ENCODE results near the gene DKKL1.

DKKL1 gene

DNA sequence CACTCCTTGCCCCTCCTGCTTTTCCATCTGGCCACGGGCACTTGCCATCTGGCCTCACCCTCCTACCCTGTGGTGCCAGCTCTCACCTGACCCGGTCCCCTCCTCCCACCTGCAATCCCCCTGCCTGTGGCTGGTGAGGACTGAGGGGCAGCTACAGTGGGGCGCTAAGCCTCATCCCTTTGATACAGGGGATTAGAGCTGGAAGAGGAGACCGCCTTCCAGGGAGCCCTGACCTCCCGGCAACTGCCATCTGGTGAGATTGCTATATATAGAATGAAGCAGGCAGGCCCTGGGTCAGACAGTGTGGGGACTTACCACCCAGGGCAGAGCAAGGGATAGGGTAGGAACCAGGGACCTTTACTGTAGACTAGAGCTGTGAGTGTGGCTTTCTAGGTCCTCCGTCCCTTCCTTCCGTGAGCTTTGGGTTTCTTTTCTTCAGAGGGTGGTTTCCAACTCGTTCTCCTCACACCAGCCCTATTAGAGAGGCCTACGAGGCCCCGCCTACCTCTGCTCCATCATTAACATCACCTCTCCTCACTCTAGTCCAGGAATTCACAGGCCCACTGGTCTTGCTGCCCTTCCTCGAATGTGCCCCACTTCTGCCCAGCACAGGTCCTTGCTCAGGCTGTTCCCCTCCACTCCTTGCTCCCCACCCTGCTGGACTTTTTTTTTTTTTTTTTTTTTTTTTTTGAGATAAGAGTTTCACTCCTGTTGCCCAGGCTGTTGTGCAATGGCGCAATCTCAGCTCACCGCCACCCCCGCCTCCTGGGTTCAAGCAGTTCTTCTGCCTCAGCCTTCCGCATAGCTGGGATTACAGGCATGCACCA is 32.1 kb downstream of the DKKL1 start:
- Histone ChIP-seq H3K9ac (no peak overlapping the region), H3K36me3 (no peaks in the 10 kb centered on the region), H3K4me1 (peaks cover 68% of the 10 kb centered on the region), H4K20me1 (no peaks in the 10 kb centered on the region), H3K4me3 (no peak overlapping the region), H3K27ac (no peak overlapping the region), H3K9me3 (no peaks in the 10 kb centered on the region), H3K27me3 (peaks cover 5% of the 10 kb centered on the region; the same call in 1 of the 2 replicates), H3K4me2 (no peak overlapping the region)
- TF ChIP-seq Cebpa-rat (IDR thresholded peaks at IDR 0.05), result no peak

DNA sequence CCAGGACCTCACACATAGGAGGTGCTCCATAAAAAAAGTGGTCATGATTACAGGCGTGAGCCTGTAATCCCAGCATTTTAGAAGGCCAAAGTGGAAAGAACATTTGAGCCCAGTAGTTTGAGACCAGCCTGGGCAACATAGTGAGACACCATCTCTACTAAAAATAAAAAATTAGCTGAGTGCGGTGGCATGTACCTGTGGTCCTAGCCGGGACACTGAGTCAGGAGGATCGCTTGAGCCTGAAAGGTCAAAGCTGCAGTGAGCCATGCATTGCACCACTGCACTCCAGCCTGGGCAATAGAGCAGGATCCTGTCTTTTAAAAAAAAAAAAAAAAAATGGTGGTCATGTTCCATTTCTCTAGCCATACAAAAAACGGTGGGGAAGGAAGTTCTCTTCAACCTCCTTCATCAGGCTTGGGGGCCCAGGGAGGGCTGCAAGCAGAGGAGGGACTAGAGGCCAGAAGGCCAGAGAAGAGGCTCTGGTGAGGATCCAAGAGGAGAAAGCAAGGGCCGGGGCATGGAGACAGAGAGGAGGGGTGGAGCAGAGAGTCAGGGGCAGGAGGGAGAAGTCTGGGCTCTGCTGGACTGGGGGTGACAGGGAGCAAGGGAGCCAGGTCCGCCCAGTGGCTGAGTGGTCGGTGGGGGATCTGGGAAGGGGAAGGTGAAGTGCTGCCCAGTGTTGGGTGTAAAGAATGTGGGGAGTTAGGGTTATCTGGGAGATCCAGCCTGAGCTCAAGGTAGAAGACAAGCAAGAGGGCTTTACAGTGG is 33.2 kb downstream of the DKKL1 start:
- Histone ChIP-seq H3K4me3 (no peak overlapping the region), H3K27ac (no peak overlapping the region), H3K4me1 (peaks cover 57% of the 10 kb centered on the region), H3K9me3 (no peaks in the 10 kb centered on the region), H3K27me3 (peaks cover 5% of the 10 kb centered on the region; the same call in 1 of the 2 replicates), H3K9ac (no peak overlapping the region), H3K4me2 (peak overlapping the region; percentile 58), H4K20me1 (no peaks in the 10 kb centered on the region), H3K36me3 (no peaks in the 10 kb centered on the region)
- TF ChIP-seq Cebpa-rat (IDR thresholded peaks at IDR 0.05), result no peak

DNA sequence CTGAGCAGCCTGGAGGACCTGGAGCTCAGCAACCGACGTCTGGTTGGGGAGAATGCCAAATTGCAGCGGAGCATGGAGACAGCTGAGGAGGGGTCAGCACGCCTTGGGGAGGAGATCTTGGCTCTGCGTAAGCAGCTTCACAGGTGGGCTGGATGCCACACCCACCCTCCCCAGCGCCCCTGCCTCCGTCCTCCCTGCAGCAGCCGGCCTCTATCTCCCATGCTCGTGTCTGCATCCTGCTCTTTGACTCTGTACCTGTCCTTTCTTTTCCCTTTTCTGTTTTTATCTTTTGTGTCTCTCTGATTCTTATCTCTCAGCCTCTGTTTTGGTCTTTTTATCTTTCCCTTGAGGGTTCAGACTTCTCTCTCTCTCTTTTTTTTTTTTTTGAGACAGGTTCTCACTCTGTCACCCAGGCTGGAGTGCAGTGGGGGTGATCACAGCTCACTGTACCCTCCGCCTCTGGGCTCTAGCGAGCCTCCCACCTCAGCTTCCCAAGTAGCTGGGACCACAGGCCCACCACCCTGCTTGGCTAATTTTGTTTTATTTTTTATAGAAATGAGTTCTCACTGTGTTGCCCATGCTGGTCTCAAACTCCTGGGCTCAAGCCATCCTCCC is 34.4 kb downstream of the DKKL1 start:
- Histone ChIP-seq H3K9me3 (no peaks in the 10 kb centered on the region), H3K9ac (peak overlapping the region; percentile 15; the same call in 1 of the 2 replicates), H3K36me3 (no peaks in the 10 kb centered on the region), H3K4me3 (no peak overlapping the region), H3K27me3 (no peaks in the 10 kb centered on the region), H4K20me1 (no peaks in the 10 kb centered on the region), H3K4me2 (peak overlapping the region; percentile 58), H3K27ac (0 out of 2 replicates have a peak overlapping the region, but pooled peaks have one; percentile 38), H3K4me1 (peaks cover 59% of the 10 kb centered on the region)
- TF ChIP-seq Cebpa-rat (IDR thresholded peaks at IDR 0.05), result no peak

DNA sequence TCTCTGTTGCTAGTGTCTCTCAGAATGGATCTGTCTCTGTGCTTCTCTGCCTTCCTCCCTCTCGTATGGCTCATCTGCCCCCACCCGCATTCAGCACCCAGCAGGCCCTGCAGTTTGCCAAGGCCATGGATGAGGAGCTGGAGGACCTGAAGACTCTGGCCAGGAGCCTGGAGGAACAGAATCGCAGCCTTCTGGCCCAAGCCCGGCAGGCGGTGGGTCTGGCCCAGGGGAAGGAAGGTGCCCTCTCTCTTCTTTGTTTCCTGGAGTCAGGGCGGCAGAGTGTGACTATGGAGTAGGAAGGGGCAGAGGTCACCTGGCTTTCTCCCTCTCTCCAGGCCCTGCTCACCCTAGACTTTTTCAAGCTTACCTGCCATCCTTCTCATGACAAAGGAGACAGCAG is 35.3 kb downstream of the DKKL1 start:
- Histone ChIP-seq H4K20me1 (no peaks in the 10 kb centered on the region), H3K36me3 (no peaks in the 10 kb centered on the region), H3K27ac (peak overlapping the region; percentile 38), H3K4me2 (peak overlapping the region; percentile 58), H3K4me3 (no peak overlapping the region), H3K9ac (0 out of 2 replicates have a peak overlapping the region, but pooled peaks have one; percentile 15), H3K4me1 (peaks cover 59% of the 10 kb centered on the region), H3K27me3 (no peaks in the 10 kb centered on the region), H3K9me3 (no peaks in the 10 kb centered on the region)
- TF ChIP-seq Cebpa-rat (IDR thresholded peaks at IDR 0.05), result no peak

DNA sequence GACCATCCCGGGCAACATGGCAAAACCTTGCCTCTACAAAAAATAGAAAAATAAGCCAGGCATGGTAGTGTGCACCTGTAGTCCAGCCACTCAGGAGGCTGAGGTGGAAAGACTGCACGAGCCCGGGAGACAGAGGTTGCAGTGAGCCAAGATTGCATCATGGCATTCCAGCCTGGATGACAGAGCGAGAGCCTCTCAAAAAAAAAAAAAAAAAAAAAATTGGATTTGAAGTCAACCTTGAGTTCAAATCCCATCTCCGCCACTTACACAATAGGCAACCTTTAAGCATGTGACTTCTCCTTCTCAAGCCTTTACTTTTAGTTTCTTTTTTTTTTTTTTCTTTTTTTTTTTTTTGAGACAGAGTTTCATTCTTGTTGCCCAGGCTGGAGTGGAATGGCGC is 36.4 kb downstream of the DKKL1 start:
- no peak overlapping the region for H3K4me3 ChIP-seq
- no peak overlapping the region for H3K4me2 ChIP-seq
- no peak for TF ChIP-seq Cebpa-rat (IDR thresholded peaks at IDR 0.05)
- H3K9ac ChIP-seq, result no peak overlapping the region
- no peaks in the 10 kb centered on the region for H3K9me3 ChIP-seq
- H3K27me3 ChIP-seq, result no peaks in the 10 kb centered on the region
- H3K27ac ChIP-seq, result no peak overlapping the region
- H4K20me1 ChIP-seq, result no peaks in the 10 kb centered on the region
- no peaks in the 10 kb centered on the region for H3K36me3 ChIP-seq
- H3K4me1 ChIP-seq, result peaks cover 69% of the 10 kb centered on the region

DNA sequence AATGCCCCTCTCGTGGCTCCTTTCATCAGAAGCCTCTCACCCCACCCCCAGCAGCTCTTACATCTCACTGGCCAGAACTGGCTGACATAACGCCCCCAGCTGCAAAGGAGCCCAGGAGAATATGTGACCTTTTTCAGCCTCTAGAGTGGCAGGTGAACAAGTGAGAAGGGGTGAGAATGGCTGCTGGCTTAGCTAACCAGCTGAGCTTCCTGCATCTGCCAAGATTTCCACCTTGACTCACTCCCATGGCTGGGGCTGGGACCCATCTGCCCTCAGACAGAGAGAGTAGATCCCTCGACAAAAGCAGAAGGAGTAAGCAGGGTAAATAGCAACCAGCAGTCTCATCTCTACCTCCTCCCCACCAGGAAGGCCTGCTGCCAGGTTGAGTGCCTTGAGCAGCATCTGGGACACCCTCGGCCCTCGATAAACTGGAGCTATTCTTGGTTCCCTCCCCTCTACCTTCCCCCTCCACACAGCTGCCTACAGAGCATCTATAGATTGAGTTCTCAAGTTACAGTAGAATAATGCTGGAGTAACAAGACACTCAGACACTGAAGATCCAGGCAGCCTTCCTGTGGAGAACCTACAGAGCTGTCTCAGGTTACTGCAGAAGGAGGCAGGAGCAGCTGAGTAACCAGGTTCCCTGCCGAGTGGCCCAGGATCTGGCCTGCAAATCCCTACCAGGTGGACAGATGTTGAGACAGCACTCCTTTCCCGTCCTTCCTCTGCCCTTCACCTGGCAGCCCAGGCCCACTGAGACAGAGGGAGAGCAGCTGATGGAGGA is 39.9 kb downstream of the DKKL1 start:
- no peak for TF ChIP-seq Cebpa-rat (IDR thresholded peaks at IDR 0.05)
- Histone ChIP-seq H4K20me1 (no peaks in the 10 kb centered on the region), H3K4me2 (peak overlapping the region; percentile 50), H3K27me3 (no peaks in the 10 kb centered on the region), H3K9me3 (no peaks in the 10 kb centered on the region), H3K36me3 (no peaks in the 10 kb centered on the region), H3K4me1 (peaks cover 79% of the 10 kb centered on the region), H3K9ac (peak overlapping the region; percentile 4; the same call in 1 of the 2 replicates), H3K27ac (peak overlapping the region; percentile 65), H3K4me3 (no peak overlapping the region)

DNA sequence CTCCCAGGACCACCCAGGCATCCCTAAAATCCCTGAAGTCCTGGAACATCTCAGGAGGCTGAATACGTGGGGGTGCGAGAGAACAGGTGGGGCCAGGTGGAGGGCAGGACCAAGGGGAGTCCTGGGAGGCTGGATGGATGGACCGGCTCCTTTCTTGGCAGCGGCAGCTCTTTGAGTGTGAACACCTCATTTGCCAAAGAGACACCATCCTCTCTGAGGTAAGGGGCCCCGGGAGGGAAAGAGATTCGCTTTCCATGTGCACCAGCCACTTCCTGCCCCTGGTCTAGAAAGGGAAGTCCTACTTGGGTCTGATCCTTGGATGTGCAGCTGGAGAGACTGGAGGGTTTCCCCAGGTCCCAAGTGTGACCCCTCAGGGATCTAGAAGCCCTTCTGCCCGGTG is 43.4 kb downstream of the DKKL1 start:
- H3K4me1 ChIP-seq, result peaks cover 100% of the 10 kb centered on the region
- H3K9me3 ChIP-seq, result no peaks in the 10 kb centered on the region
- no peaks in the 10 kb centered on the region for H3K36me3 ChIP-seq
- no peak overlapping the region for H3K27ac ChIP-seq
- H3K4me2 ChIP-seq, result peak overlapping the region; percentile 95
- H3K9ac ChIP-seq, result no peak overlapping the region
- TF ChIP-seq Cebpa-rat (IDR thresholded peaks at IDR 0.05), result no peak
- H3K4me3 ChIP-seq, result no peak overlapping the region
- no peaks in the 10 kb centered on the region for H4K20me1 ChIP-seq
- no peaks in the 10 kb centered on the region for H3K27me3 ChIP-seq

DNA sequence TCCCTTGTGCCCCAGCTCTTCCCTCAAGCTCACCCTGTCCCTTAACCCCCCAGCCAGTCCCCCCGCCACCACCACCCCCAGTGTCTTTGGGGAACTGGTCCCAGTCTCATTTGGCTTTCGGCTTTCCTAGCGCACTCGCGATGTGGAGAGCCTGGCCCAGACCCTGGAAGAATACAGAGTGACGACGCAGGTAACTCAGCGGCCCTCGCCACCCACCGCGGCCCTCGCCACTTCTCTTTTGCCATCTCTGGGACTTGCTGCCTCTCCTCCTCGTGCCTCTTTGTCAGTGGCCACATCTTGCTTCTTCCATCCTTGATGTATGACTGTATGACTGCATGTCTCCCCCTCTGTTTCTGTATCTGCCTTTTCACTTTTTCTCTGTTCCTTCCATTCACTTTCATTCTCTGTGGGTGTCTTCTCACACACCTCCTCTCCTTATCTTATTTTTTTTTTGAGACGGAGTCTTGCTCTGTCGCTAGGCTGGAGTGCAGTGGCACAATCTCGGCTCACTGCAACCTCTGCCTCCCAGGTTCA is 43.9 kb downstream of the DKKL1 start:
- H3K4me3 ChIP-seq, result no peak overlapping the region
- peaks cover 100% of the 10 kb centered on the region for H3K4me1 ChIP-seq
- H3K9me3 ChIP-seq, result no peaks in the 10 kb centered on the region
- peak overlapping the region; percentile 95 for H3K4me2 ChIP-seq
- no peaks in the 10 kb centered on the region for H3K27me3 ChIP-seq
- no peak overlapping the region for H3K27ac ChIP-seq
- no peaks in the 10 kb centered on the region for H3K36me3 ChIP-seq
- H3K9ac ChIP-seq, result 0 out of 2 replicates have a peak overlapping the region, but pooled peaks have one; percentile 34
- H4K20me1 ChIP-seq, result no peaks in the 10 kb centered on the region
- no peak for TF ChIP-seq Cebpa-rat (IDR thresholded peaks at IDR 0.05)

Data from BLaER1 (cell line).